ENCODE measurements around the gene CPLANE1.

CPLANE1 gene

GRCh38 chr5:37206736-37207135 is 42.4 kb downstream of the CPLANE1 start:
- Histone ChIP-seq H3K4me1 (ENCODE audit: insufficient read depth, low read length, severe bottlenecking) (no peaks in the 10 kb centered on the region), H3K4me2 (ENCODE audit: low read length) (no peak overlapping the region), H3F3A (ENCODE audit: insufficient read depth, low read length) (no peaks in the 10 kb centered on the region; the same call in 1 of the 2 replicates), H3K27me3 (ENCODE audit: insufficient read depth, low read length) (no peaks in the 10 kb centered on the region), H3K9ac (ENCODE audit: low read length) (no peak overlapping the region), H2AFZ (ENCODE audit: low read length) (no peak overlapping the region), H3K9me3 (ENCODE audit: low read length) (no peaks in the 10 kb centered on the region), H3K79me2 (ENCODE audit: insufficient read depth, low read length) (no peaks in the 10 kb centered on the region), H3K4me3 (ENCODE audit: low read depth, low read length, poor library complexity, severe bottlenecking) (no peak overlapping the region), H3K9me2 (ENCODE audit: low read depth, low read length) (no peaks in the 10 kb centered on the region), H3K27ac (ENCODE audit: low read depth, low read length, poor library complexity, severe bottlenecking) (no peak overlapping the region), H3K36me3 (ENCODE audit: insufficient read depth, low read length) (peaks cover 19% of the 10 kb centered on the region), H4K20me1 (ENCODE audit: insufficient read depth, low read length) (no peaks in the 10 kb centered on the region)
- TF ChIP-seq, protein P1, sequence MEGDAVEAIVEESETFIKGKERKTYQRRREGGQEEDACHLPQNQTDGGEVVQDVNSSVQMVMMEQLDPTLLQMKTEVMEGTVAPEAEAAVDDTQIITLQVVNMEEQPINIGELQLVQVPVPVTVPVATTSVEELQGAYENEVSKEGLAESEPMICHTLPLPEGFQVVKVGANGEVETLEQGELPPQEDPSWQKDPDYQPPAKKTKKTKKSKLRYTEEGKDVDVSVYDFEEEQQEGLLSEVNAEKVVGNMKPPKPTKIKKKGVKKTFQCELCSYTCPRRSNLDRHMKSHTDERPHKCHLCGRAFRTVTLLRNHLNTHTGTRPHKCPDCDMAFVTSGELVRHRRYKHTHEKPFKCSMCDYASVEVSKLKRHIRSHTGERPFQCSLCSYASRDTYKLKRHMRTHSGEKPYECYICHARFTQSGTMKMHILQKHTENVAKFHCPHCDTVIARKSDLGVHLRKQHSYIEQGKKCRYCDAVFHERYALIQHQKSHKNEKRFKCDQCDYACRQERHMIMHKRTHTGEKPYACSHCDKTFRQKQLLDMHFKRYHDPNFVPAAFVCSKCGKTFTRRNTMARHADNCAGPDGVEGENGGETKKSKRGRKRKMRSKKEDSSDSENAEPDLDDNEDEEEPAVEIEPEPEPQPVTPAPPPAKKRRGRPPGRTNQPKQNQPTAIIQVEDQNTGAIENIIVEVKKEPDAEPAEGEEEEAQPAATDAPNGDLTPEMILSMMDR (IDR thresholded peaks at IDR 0.05; ENCODE audit: low read length): no peak
- no peak for TF ChIP-seq EZH2 (IDR thresholded peaks at IDR 0.05; ENCODE audit: borderline replicate concordance, low read length)

GRCh38 chr5:37198842-37199241 is 50.3 kb downstream of the CPLANE1 start:
- H3K79me2 ChIP-seq (ENCODE audit: insufficient read depth, low read length): no peaks in the 10 kb centered on the region
- H3K27me3 ChIP-seq (ENCODE audit: insufficient read depth, low read length): no peaks in the 10 kb centered on the region
- H3K9ac ChIP-seq (ENCODE audit: low read length): no peak overlapping the region
- no peaks in the 10 kb centered on the region for H3K9me3 ChIP-seq (ENCODE audit: low read length)
- H3K4me3 ChIP-seq (ENCODE audit: low read depth, low read length, poor library complexity, severe bottlenecking): no peak overlapping the region
- H3F3A ChIP-seq (ENCODE audit: insufficient read depth, low read length): no peaks in the 10 kb centered on the region; the same call in 1 of the 2 replicates
- H3K36me3 ChIP-seq (ENCODE audit: insufficient read depth, low read length): peaks cover 31% of the 10 kb centered on the region
- no peak overlapping the region for H3K4me2 ChIP-seq (ENCODE audit: low read length)
- TF ChIP-seq, protein P1 (IDR thresholded peaks at IDR 0.05; ENCODE audit: low read length): no peak
- TF ChIP-seq EZH2 (IDR thresholded peaks at IDR 0.05; ENCODE audit: borderline replicate concordance, low read length): no peak
- H3K4me1 ChIP-seq (ENCODE audit: insufficient read depth, low read length, severe bottlenecking): peaks cover 15% of the 10 kb centered on the region
- H3K27ac ChIP-seq (ENCODE audit: low read depth, low read length, poor library complexity, severe bottlenecking): no peak overlapping the region
- no peaks in the 10 kb centered on the region for H4K20me1 ChIP-seq (ENCODE audit: insufficient read depth, low read length)
- H3K9me2 ChIP-seq (ENCODE audit: low read depth, low read length): no peaks in the 10 kb centered on the region
- no peak overlapping the region for H2AFZ ChIP-seq (ENCODE audit: low read length)

DNA sequence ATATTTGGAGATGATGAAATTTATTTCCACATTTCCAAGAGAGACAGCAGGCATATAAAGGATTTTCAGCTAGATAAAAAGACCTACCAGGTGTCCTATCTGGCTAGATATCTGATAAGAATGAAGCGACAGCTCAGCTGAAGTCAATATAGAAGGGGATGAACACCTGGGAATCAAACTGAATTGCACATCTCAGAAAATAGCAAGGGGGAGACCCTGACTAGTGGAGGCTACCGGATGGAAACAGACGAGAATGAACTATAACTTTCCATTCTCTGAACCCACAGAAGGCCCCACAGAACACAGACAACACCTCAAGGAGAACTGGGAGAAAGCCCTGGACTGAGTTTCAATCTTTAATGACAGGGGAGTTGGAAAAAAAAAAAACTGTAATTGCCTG is 51.1 kb downstream of the CPLANE1 start:
- Histone ChIP-seq H3K4me3 (ENCODE audit: low read depth, low read length, poor library complexity, severe bottlenecking) (peak overlapping the region; percentile 4), H3F3A (ENCODE audit: insufficient read depth, low read length) (no peaks in the 10 kb centered on the region; the same call in 1 of the 2 replicates), H3K9ac (ENCODE audit: low read length) (no peak overlapping the region), H3K9me2 (ENCODE audit: low read depth, low read length) (no peaks in the 10 kb centered on the region), H3K27me3 (ENCODE audit: insufficient read depth, low read length) (no peaks in the 10 kb centered on the region), H3K9me3 (ENCODE audit: low read length) (no peaks in the 10 kb centered on the region), H3K4me2 (ENCODE audit: low read length) (peak overlapping the region; percentile 28), H3K27ac (ENCODE audit: low read depth, low read length, poor library complexity, severe bottlenecking) (peak overlapping the region; percentile 27), H4K20me1 (ENCODE audit: insufficient read depth, low read length) (no peaks in the 10 kb centered on the region), H3K4me1 (ENCODE audit: insufficient read depth, low read length, severe bottlenecking) (peaks cover 15% of the 10 kb centered on the region), H3K79me2 (ENCODE audit: insufficient read depth, low read length) (no peaks in the 10 kb centered on the region), H2AFZ (ENCODE audit: low read length) (no peak overlapping the region), H3K36me3 (ENCODE audit: insufficient read depth, low read length) (peaks cover 28% of the 10 kb centered on the region)
- TF ChIP-seq EZH2 (IDR thresholded peaks at IDR 0.05; ENCODE audit: borderline replicate concordance, low read length): no peak
- TF ChIP-seq, protein P1 (IDR thresholded peaks at IDR 0.05; ENCODE audit: low read length): no peak

Measured in OCI-LY1 (cell line).